HEK293 (cell line): Measurements from ENCODE around the gene SEMA6D.
A peak's percentile ranks its signal among the peaks of the same experiment; 100 is the strongest.

Experiments used
- CTCF ChIA-PET: fragments of 350-600 bp; formaldehyde crosslinking; extraction: SDS; loops from one replicate; lab custom pipeline; 2021; ENCODE audit warnings: antibody characterized with exemption; lab: Yijun Ruan, JAX
- POLR2A ChIA-PET: fragments of 300-600 bp; formaldehyde crosslinking; extraction: SDS; loops from one replicate; lab custom pipeline; 2020; ENCODE audit warnings: antibody characterized with exemption, inconsistent platforms; lab: Yijun Ruan, JAX
- H3K27ac ChIP-seq: fragments of 200-500 bp; sonication (Bioruptor generic); 2 replicates; pipeline ENCODE4 v1.5.1; 2014; ENCODE audit warnings: low read depth, low read length, control low read depth, inconsistent platforms; ENCODE audit errors: extremely low read depth
- H3K36me3 ChIP-seq, 2 experiments: fragments of 200-500 bp in 1 of 2; sonication (Bioruptor generic) in 1 of 2; 1 replicate in 1 of 2; 2 replicates in 1 of 2; pipeline ENCODE4 v1.5.1; 2014 to 2017; ENCODE audit warnings: inconsistent platforms in 2 of 2, low read length in 2 of 2; ENCODE audit not compliant: control insufficient read depth in 2 of 2, insufficient read depth in 1 of 2
- H3K4me1 ChIP-seq: fragments of 200-500 bp; sonication (Bioruptor generic); 2 replicates; pipeline ENCODE4 v1.5.1; 2014; ENCODE audit warnings: mild to moderate bottlenecking, low read length, inconsistent platforms; ENCODE audit not compliant: control insufficient read depth, insufficient read depth
- H3K4me3 ChIP-seq: 2 replicates; pipeline ENCODE4 v1.5.1; 2011; ENCODE audit warnings: low read depth, mild to moderate bottlenecking, control low read depth, low read length, moderate library complexity
- H3K9me3 ChIP-seq: fragments of 200-500 bp; sonication (Bioruptor generic); 2 replicates; pipeline ENCODE4 v1.5.1; 2014; ENCODE audit warnings: low read depth, low read length, inconsistent platforms; ENCODE audit not compliant: control insufficient read depth, insufficient read depth
- GFI1B ChIP-seq: fragments of 450-650 bp; formaldehyde crosslinking; IDR thresholded peaks from 2 replicates; pipeline ENCODE4 v1.5.1; 2016; ENCODE audit warnings: missing biosample characterization, missing genetic modification characterization
- PRDM2 ChIP-seq: fragments of 450-650 bp; formaldehyde crosslinking; IDR thresholded peaks from 2 replicates; pipeline ENCODE4 v1.5.1; 2016; ENCODE audit warnings: missing biosample characterization, missing genetic modification characterization, borderline replicate concordance
- PRDM4 ChIP-seq: fragments of 450-650 bp; formaldehyde crosslinking; IDR thresholded peaks from 2 replicates; pipeline ENCODE4 v1.5.1; 2017; ENCODE audit warnings: missing biosample characterization, missing genetic modification characterization
- SCRT1 ChIP-seq: fragments of 450-650 bp; formaldehyde crosslinking; IDR thresholded peaks from 2 replicates; pipeline ENCODE4 v1.5.1; 2016; ENCODE audit warnings: missing biosample characterization, missing genetic modification characterization, borderline replicate concordance
- SCRT2 ChIP-seq: fragments of 450-650 bp; formaldehyde crosslinking; IDR thresholded peaks from 2 replicates; pipeline ENCODE4 v1.5.1; 2016; ENCODE audit warnings: missing biosample characterization, missing genetic modification characterization
- TRIM28 ChIP-seq: IDR thresholded peaks from 2 replicates; pipeline ENCODE4 v1.6.1; 2011; ENCODE audit warnings: low read length, control low read depth, borderline replicate concordance
- ZNF112 ChIP-seq: fragments of 450-650 bp; formaldehyde crosslinking; IDR thresholded peaks from 2 replicates; pipeline ENCODE4 v1.5.0; 2017; ENCODE audit warnings: missing biosample characterization, missing genetic modification characterization
- ZNF174 ChIP-seq: fragments of 450-650 bp; formaldehyde crosslinking; IDR thresholded peaks from 2 replicates; pipeline ENCODE4 v1.5.0; 2017; ENCODE audit warnings: missing biosample characterization, mild to moderate bottlenecking, missing genetic modification characterization
- ZNF202 ChIP-seq: fragments of 450-650 bp; formaldehyde crosslinking; IDR thresholded peaks from 2 replicates; pipeline ENCODE4 v1.5.1; 2016; ENCODE audit warnings: missing biosample characterization, missing genetic modification characterization, borderline replicate concordance
- ZNF423 ChIP-seq: fragments of 450-650 bp; formaldehyde crosslinking; IDR thresholded peaks from 2 replicates; pipeline ENCODE4 v1.5.1; 2016; ENCODE audit warnings: missing biosample characterization, missing genetic modification characterization
- ZNF449 ChIP-seq: fragments of 450-650 bp; formaldehyde crosslinking; IDR thresholded peaks from 2 replicates; pipeline ENCODE4 v1.5.1; 2017; ENCODE audit warnings: missing biosample characterization, mild to moderate bottlenecking, missing genetic modification characterization, moderate library complexity
- ZNF48 ChIP-seq: fragments of 450-650 bp; formaldehyde crosslinking; IDR thresholded peaks from 2 replicates; pipeline ENCODE4 v1.5.1; 2016; ENCODE audit warnings: missing biosample characterization, missing genetic modification characterization
- ZNF580 ChIP-seq: fragments of 450-650 bp; formaldehyde crosslinking; IDR thresholded peaks from 2 replicates; pipeline ENCODE4 v1.5.1; 2016; ENCODE audit warnings: missing biosample characterization, missing genetic modification characterization
- ZNF623 ChIP-seq: fragments of 450-650 bp; formaldehyde crosslinking; IDR thresholded peaks from 2 replicates; pipeline ENCODE4 v1.5.1; 2016; ENCODE audit warnings: missing biosample characterization, missing genetic modification characterization
- ZNF76 ChIP-seq: fragments of 450-650 bp; formaldehyde crosslinking; IDR thresholded peaks from 2 replicates; pipeline ENCODE4; 2016; ENCODE audit warnings: low read depth, missing biosample characterization, missing genetic modification characterization, borderline replicate concordance
- ZNF785 ChIP-seq: fragments of 450-650 bp; formaldehyde crosslinking; IDR thresholded peaks from 2 replicates; pipeline ENCODE4 v1.5.1; 2016; ENCODE audit warnings: missing biosample characterization, missing genetic modification characterization
- ZNF791 ChIP-seq: fragments of 450-650 bp; formaldehyde crosslinking; IDR thresholded peaks from 2 replicates; pipeline ENCODE4 v1.5.1; 2016; ENCODE audit warnings: missing biosample characterization, missing genetic modification characterization
- ZNF830 ChIP-seq: fragments of 450-650 bp; IDR thresholded peaks from 2 replicates; pipeline ENCODE4 v1.5.0; 2018; ENCODE audit warnings: missing biosample characterization, missing genetic modification characterization, low read depth, mild to moderate bottlenecking, moderate library complexity
- TF ChIP-seq, protein P1 (sequence below): fragments of 450-650 bp; formaldehyde crosslinking; IDR thresholded peaks from 2 replicates; pipeline ENCODE4 v1.5.1; 2016; ENCODE audit warnings: missing biosample characterization, missing genetic modification characterization
- TF ChIP-seq, protein P2 (sequence below): fragments of 450-650 bp; IDR thresholded peaks from 2 replicates; pipeline ENCODE4 v1.5.1; 2018; ENCODE audit warnings: missing biosample characterization, missing genetic modification characterization

Gene SEMA6D

GRCh38 chr15:47741082-47741481, 23.8 kb downstream of the SEMA6D start (continued):
- TF ChIP-seq, protein P1, sequence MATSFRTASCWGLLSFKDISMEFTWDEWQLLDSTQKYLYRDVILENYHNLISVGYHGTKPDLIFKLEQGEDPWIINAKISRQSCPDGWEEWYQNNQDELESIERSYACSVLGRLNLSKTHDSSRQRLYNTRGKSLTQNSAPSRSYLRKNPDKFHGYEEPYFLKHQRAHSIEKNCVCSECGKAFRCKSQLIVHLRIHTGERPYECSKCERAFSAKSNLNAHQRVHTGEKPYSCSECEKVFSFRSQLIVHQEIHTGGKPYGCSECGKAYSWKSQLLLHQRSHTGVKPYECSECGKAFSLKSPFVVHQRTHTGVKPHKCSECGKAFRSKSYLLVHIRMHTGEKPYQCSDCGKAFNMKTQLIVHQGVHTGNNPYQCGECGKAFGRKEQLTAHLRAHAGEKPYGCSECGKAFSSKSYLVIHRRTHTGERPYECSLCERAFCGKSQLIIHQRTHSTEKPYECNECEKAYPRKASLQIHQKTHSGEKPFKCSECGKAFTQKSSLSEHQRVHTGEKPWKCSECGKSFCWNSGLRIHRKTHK, result no peak
- TF ChIP-seq GFI1B (tag by site-specific recombination), result no peak
- no peak for TF ChIP-seq ZNF202
- TF ChIP-seq ZNF423, result no peak
- no peak for TF ChIP-seq ZNF76 (tag by site-specific recombination)

- H3K27ac ChIP-seq, result no peak overlapping the region
- CTCF ChIA-PET, result no interaction called here
- TF ChIP-seq ZNF174, result no peak
- no peak for TF ChIP-seq PRDM2 (tag by site-specific recombination)
- TF ChIP-seq PRDM4 (tag by site-specific recombination), result no peak
- no peak for TF ChIP-seq ZNF48
- no peak for TF ChIP-seq TRIM28
- no peak for TF ChIP-seq ZNF580 (tag by site-specific recombination)
- no peak for TF ChIP-seq ZNF785 (tag by site-specific recombination)
- TF ChIP-seq ZNF830, result no peak
- no peak for TF ChIP-seq ZNF791 (tag by site-specific recombination)
Measured at GRCh38 chr15:47741907-47742306, 24.6 kb downstream of the SEMA6D start.

DNA sequence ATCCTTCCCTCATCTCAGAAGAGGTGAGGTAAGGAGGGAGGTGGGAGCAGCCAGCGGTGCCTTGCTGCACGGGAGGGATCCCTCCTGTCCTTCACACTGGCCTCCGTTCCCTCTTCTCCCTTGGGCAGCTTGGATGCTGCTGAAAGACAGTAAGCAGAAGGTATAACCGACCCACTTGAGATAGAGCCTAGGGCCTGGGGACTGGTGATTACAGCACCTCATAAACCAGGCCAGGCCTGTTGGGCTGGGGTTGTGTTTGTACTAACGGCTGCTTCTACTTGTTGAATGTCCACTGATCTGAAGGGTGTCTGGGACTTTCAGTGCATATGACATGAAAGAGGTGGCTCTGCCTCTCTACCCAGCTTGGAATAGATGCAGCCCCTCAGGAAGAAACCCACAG, 25.0 kb downstream of the SEMA6D start:
- POLR2A ChIA-PET, result no interaction called here
- CTCF ChIA-PET, result no interaction called here
- H3K4me3 ChIP-seq, result no peak overlapping the region
- no peak overlapping the region for H3K27ac ChIP-seq
- no peaks in the 10 kb centered on the region for H3K9me3 ChIP-seq
- TF ChIP-seq ZNF449, result 0 out of 2 replicates have a peak, but pooled peaks have one; percentile 56
- TF ChIP-seq, protein P2, sequence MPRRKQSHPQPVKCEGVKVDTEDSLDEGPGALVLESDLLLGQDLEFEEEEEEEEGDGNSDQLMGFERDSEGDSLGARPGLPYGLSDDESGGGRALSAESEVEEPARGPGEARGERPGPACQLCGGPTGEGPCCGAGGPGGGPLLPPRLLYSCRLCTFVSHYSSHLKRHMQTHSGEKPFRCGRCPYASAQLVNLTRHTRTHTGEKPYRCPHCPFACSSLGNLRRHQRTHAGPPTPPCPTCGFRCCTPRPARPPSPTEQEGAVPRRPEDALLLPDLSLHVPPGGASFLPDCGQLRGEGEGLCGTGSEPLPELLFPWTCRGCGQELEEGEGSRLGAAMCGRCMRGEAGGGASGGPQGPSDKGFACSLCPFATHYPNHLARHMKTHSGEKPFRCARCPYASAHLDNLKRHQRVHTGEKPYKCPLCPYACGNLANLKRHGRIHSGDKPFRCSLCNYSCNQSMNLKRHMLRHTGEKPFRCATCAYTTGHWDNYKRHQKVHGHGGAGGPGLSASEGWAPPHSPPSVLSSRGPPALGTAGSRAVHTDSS (tag by site-specific recombination), result no peak
- TF ChIP-seq SCRT1 (tag by site-specific recombination), result peak; percentile 71
- peak; percentile 92 for TF ChIP-seq SCRT2 (tag by site-specific recombination)
- no peak for TF ChIP-seq ZNF623 (tag by site-specific recombination)
- TF ChIP-seq ZNF112, result no peak
- H3K4me1 ChIP-seq, result no peaks in the 10 kb centered on the region; the same call in 1 of the 2 replicates
- H3K36me3 ChIP-seq, result no peaks in the 10 kb centered on the region

More at GRCh38 chr15:47741907-47742306, 24.6 kb downstream of the SEMA6D start:
- POLR2A ChIA-PET, result no interaction called here
- Histone ChIP-seq H3K36me3 (no peaks in the 10 kb centered on the region), H3K4me1 (peaks cover under 1% of the 10 kb centered on the region; the same call in 1 of the 2 replicates), H3K4me3 (no peak overlapping the region), H3K9me3 (no peaks in the 10 kb centered on the region)
